GM18870 (cell line): Measurements from ENCODE around the gene KIF6.

Source experiments
- ATAC-seq: cut with Tn5 transposase; IDR thresholded peaks from one replicate; pipeline ENCODE4 v1.9.1; 2021; ENCODE audit warnings: moderate library complexity; ENCODE audit not compliant: unreplicated experiment

KIF6 gene

GRCh38 chr6:39425346-39426072, 299.7 kb downstream of the KIF6 start:
- no peak for ATAC-seq

GRCh38 chr6:39424831-39425230, 300.4 kb downstream of the KIF6 start:
- ATAC-seq = no peak

GRCh38 chr6:39422238-39422637, 303.0 kb downstream of the KIF6 start:
- ATAC-seq = no peak

GRCh38 chr6:39421383-39422225, 303.6 kb downstream of the KIF6 start:
- no peak for ATAC-seq

- ATAC-seq = no peak
Measured at GRCh38 chr6:39420300-39421265, 304.6 kb downstream of the KIF6 start.

- no peak for ATAC-seq
Measured at GRCh38 chr6:39419607-39420006, 305.6 kb downstream of the KIF6 start.

GRCh38 chr6:39417440-39417839, 307.8 kb downstream of the KIF6 start:
- ATAC-seq = no peak

- no peak for ATAC-seq
Measured at GRCh38 chr6:39416728-39417127, 308.5 kb downstream of the KIF6 start.

GRCh38 chr6:39416026-39416425, 309.2 kb downstream of the KIF6 start:
- ATAC-seq = no peak

GRCh38 chr6:39415482-39415881, 309.7 kb downstream of the KIF6 start:
- no peak for ATAC-seq

- no peak for ATAC-seq
Measured at GRCh38 chr6:39411465-39411864, 313.7 kb downstream of the KIF6 start.

- no peak for ATAC-seq
Measured at GRCh38 chr6:39411001-39411400, 314.2 kb downstream of the KIF6 start.

- no peak for ATAC-seq
Measured at GRCh38 chr6:39409889-39410288, 315.3 kb downstream of the KIF6 start.

- ATAC-seq = peak; percentile 81
Measured at GRCh38 chr6:39407446-39407993, 317.7 kb downstream of the KIF6 start.

GRCh38 chr6:39404312-39404711, 320.9 kb downstream of the KIF6 start:
- no peak for ATAC-seq

- ATAC-seq = no peak
Measured at GRCh38 chr6:39403304-39403703, 321.9 kb downstream of the KIF6 start.

GRCh38 chr6:39402239-39402751, 322.9 kb downstream of the KIF6 start:
- no peak for ATAC-seq

GRCh38 chr6:39401376-39401775, 323.8 kb downstream of the KIF6 start:
- no peak for ATAC-seq

- ATAC-seq = no peak
Measured at GRCh38 chr6:39400026-39400425, 325.2 kb downstream of the KIF6 start.

- ATAC-seq = no peak
Measured at GRCh38 chr6:39396854-39397253, 328.4 kb downstream of the KIF6 start.

GRCh38 chr6:39393075-39393474, 332.1 kb downstream of the KIF6 start:
- ATAC-seq = no peak
